Body of pancreas (tissue), 4 donors: ENCODE data around the gene RUNX2. TPM values are rescaled to one million over a fixed set of nuclear protein-coding genes. Genes with fewer than 3 reads are reported as not detected.
A peak's percentile ranks its signal among the peaks of the same experiment; 100 is the strongest.

Source experiments
- ATAC-seq: fragments of 150-250 bp; one replicate; pipeline ENCODE4 v1.9.1; 2016
- DNase-seq, 4 donors: peaks; one replicate each; pipeline ENCODE4 v3.0.0-alpha.2; 2019
- H3K27ac ChIP-seq, 4 donors: fragments of 200-600 bp; sonication (generic); 1 replicate in 3 of 4; 2 replicates in 1 of 4; pipeline versions ENCODE4 v1.5.1 to v1.6.1; 2016 to 2019; ENCODE audit warnings: mild to moderate bottlenecking in 1 of 4, mixed read lengths in 1 of 4, moderate library complexity in 1 of 4
- H3K27me3 ChIP-seq, 2 donors: fragments of 200-600 bp; sonication (generic); one replicate each; pipeline ENCODE4 v1.6.0; 2016; ENCODE audit warnings: mild to moderate bottlenecking in 1 of 2
- H3K36me3 ChIP-seq, 2 donors: fragments of 200-600 bp; sonication (generic); replicated peaks in 1 of 2; 2 replicates each; pipeline ENCODE4 v1.5.1; 2016; ENCODE audit warnings: low read depth in 2 of 2; ENCODE audit not compliant: insufficient read depth in 1 of 2
- H3K4me1 ChIP-seq: fragments of 200-600 bp; sonication (generic); one replicate; pipeline ENCODE4 v1.6.0; 2016
- H3K4me3 ChIP-seq, 2 donors: fragments of 200-600 bp; sonication (generic); 1 replicate in 1 of 2; 2 replicates in 1 of 2; pipeline ENCODE4 v1.5.1; 2016 to 2019
- H3K9me3 ChIP-seq, 3 donors: fragments of 200-600 bp; sonication (generic); 1 replicate in 2 of 3; 2 replicates in 1 of 3; pipeline ENCODE4 v1.5.1; 2016
- CTCF ChIP-seq, 7 experiments: fragments of 450-650 bp in 4 of 7; fragments of 200-600 bp in 3 of 7; sonication (generic) in 3 of 7; IDR thresholded peaks; one replicate each; pipeline ENCODE4 v1.5.1; 2016 to 2019; ENCODE audit warnings: antibody characterized with exemption in 7 of 7
- POLR2A ChIP-seq, 3 donors: fragments of 450-650 bp; IDR thresholded peaks; one replicate each; pipeline ENCODE4 v1.6.1; 2016; ENCODE audit warnings: antibody characterized with exemption in 3 of 3, mild to moderate bottlenecking in 2 of 3
- WGBS, 2 donors: methylation state at CpG; one replicate each; pipeline ENCODE4 v1.1.5; 2017; 5-methylcytosine and 5-hydroxymethylcytosine counted together
- intact Hi-C: fragments of 100-400 bp; cut with DNase I; formaldehyde crosslinking; loops from one replicate; pipeline ENCODE4 v1.15.1; 2023
- total RNA-seq, 2 donors: library from RNA; depleted of rRNA; stranded (reverse); fragments of >200 nt; gene quantifications; one replicate each; pipeline ENCODE4 v1.1.0, GENCODE V29; 2016

The RUNX2 gene
- total RNA-seq, 2 donors from 2014 or later = 0.33 to 1.0 TPM

- H3K27ac ChIP-seq = peak overlapping the region in 1 of 4 donors; percentile 50
Observed at GRCh38 chr6:45447005-45447404, 118.9 kb downstream of the RUNX2 start.

GRCh38 chr6:45447716-45448115, 119.6 kb downstream of the RUNX2 start:
- peaks cover 17% of the 10 kb centered on the region for H3K4me1 ChIP-seq
- intact Hi-C loops = no loop called here
- ATAC-seq = no peak
- no peak for TF ChIP-seq CTCF (IDR thresholded peaks at IDR 0.05)
- no peak for TF ChIP-seq POLR2A (IDR thresholded peaks at IDR 0.05)
- no peaks in the 10 kb centered on the region for H3K27me3 ChIP-seq
- H3K9me3 ChIP-seq = no peaks in the 10 kb centered on the region
- H3K27ac ChIP-seq = no peak overlapping the region
- no peaks in the 10 kb centered on the region for H3K36me3 ChIP-seq
- WGBS, 2 donors = 84 to 94% methylated on average over 2 of the region's 2 CpGs
- no peak for DNase-seq
- no peak overlapping the region for H3K4me3 ChIP-seq

More at GRCh38 chr6:45447005-45447404, 118.9 kb downstream of the RUNX2 start:
- ATAC-seq (no peak), DNase-seq (no peak)
- H3K36me3 ChIP-seq = no peaks in the 10 kb centered on the region
- peaks cover 17% of the 10 kb centered on the region for H3K4me1 ChIP-seq
- WGBS, 2 donors = 71 to 76% methylated on average over 1 of the region's 1 CpG
- TF ChIP-seq CTCF (IDR thresholded peaks at IDR 0.05) (no peak), POLR2A (IDR thresholded peaks at IDR 0.05) (no peak)
- no peak overlapping the region for H3K4me3 ChIP-seq
- no peaks in the 10 kb centered on the region for H3K9me3 ChIP-seq
- H3K27me3 ChIP-seq = no peaks in the 10 kb centered on the region
- intact Hi-C loops = no loop called here

- Histone ChIP-seq H3K9me3 (no peaks in the 10 kb centered on the region), H3K36me3 (no peaks in the 10 kb centered on the region), H3K27ac (no peak overlapping the region), H3K27me3 (no peaks in the 10 kb centered on the region), H3K4me1 (peaks cover 17% of the 10 kb centered on the region), H3K4me3 (no peak overlapping the region)
- no peak for TF ChIP-seq CTCF (IDR thresholded peaks at IDR 0.05)
- TF ChIP-seq POLR2A (IDR thresholded peaks at IDR 0.05) = no peak
- WGBS, 2 donors = 88% methylated on average over 8 of the region's 8 CpGs
- no peak for ATAC-seq
- intact Hi-C loops = no loop called here
- no peak for DNase-seq
Observed at GRCh38 chr6:45448417-45449389, 120.6 kb downstream of the RUNX2 start.

- no peak for DNase-seq
- Histone ChIP-seq H3K4me1 (peaks cover 15% of the 10 kb centered on the region), H3K36me3 (no peaks in the 10 kb centered on the region), H3K27me3 (no peaks in the 10 kb centered on the region), H3K9me3 (no peaks in the 10 kb centered on the region), H3K27ac (no peak overlapping the region), H3K4me3 (no peak overlapping the region)
- TF ChIP-seq POLR2A (IDR thresholded peaks at IDR 0.05) (no peak), CTCF (IDR thresholded peaks at IDR 0.05) (no peak)
- intact Hi-C loops = no loop called here
- WGBS, 2 donors = 77 to 85% methylated on average over 4 of the region's 4 CpGs
- ATAC-seq = no peak
Observed at GRCh38 chr6:45450132-45450531, 122.0 kb downstream of the RUNX2 start.
